Esophagus muscularis mucosa (tissue), 4 donors: ENCODE results near the gene ANK3.

ENCODE experiments used
- EP300 ChIP-seq: sonication (generic); formaldehyde crosslinking; IDR thresholded peaks from one replicate; pipeline ENCODE4 v1.6.1; 2017; ENCODE audit warnings: antibody characterized with exemption
- POLR2A ChIP-seq: fragments of 450-650 bp; IDR thresholded peaks from one replicate; pipeline ENCODE4 v1.6.1; 2017; ENCODE audit warnings: antibody characterized with exemption, moderate library complexity, mild to moderate bottlenecking, low read depth
- POLR2AphosphoS5 ChIP-seq, 2 donors: sonication (generic); formaldehyde crosslinking; IDR thresholded peaks; one replicate each; pipeline ENCODE4 v1.6.1; 2017; ENCODE audit warnings: antibody characterized with exemption in 2 of 2
- TF ChIP-seq, protein P1 (sequence below), 3 experiments: fragments of 200-600 bp in 2 of 3; fragments of 450-650 bp in 1 of 3; sonication (generic) in 2 of 3; IDR thresholded peaks; one replicate each; pipeline ENCODE4 v1.5.1; 2017 to 2019; ENCODE audit warnings: antibody characterized with exemption in 3 of 3, mild to moderate bottlenecking in 2 of 3, moderate library complexity in 1 of 3

DNA sequence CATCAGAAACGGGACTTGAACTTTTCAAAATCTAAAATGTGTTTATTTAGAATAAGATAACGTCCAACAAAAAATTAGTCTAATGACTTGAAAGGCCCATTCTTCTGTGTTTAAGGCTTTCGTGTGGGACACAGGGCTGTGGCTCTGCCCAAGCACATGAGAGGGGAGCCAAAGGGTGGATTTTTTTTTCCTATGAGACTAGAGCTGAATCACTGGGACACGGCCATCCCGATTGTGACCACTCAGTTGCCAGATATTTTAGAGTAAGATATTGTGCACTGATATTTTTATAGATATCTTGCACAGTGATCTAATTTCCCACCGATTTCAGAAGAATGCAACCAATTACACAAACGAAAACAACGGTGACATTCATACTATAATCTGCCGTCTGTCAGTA is 99.9 kb downstream of the ANK3 start:
- TF ChIP-seq, protein P1, sequence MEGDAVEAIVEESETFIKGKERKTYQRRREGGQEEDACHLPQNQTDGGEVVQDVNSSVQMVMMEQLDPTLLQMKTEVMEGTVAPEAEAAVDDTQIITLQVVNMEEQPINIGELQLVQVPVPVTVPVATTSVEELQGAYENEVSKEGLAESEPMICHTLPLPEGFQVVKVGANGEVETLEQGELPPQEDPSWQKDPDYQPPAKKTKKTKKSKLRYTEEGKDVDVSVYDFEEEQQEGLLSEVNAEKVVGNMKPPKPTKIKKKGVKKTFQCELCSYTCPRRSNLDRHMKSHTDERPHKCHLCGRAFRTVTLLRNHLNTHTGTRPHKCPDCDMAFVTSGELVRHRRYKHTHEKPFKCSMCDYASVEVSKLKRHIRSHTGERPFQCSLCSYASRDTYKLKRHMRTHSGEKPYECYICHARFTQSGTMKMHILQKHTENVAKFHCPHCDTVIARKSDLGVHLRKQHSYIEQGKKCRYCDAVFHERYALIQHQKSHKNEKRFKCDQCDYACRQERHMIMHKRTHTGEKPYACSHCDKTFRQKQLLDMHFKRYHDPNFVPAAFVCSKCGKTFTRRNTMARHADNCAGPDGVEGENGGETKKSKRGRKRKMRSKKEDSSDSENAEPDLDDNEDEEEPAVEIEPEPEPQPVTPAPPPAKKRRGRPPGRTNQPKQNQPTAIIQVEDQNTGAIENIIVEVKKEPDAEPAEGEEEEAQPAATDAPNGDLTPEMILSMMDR (IDR thresholded peaks at IDR 0.05): no peak
- no peak for TF ChIP-seq POLR2A
- TF ChIP-seq POLR2AphosphoS5 (IDR thresholded peaks at IDR 0.05): no peak
- no peak for TF ChIP-seq EP300
